ENCODE results near the gene MDFIC.

Gene MDFIC

DNA sequence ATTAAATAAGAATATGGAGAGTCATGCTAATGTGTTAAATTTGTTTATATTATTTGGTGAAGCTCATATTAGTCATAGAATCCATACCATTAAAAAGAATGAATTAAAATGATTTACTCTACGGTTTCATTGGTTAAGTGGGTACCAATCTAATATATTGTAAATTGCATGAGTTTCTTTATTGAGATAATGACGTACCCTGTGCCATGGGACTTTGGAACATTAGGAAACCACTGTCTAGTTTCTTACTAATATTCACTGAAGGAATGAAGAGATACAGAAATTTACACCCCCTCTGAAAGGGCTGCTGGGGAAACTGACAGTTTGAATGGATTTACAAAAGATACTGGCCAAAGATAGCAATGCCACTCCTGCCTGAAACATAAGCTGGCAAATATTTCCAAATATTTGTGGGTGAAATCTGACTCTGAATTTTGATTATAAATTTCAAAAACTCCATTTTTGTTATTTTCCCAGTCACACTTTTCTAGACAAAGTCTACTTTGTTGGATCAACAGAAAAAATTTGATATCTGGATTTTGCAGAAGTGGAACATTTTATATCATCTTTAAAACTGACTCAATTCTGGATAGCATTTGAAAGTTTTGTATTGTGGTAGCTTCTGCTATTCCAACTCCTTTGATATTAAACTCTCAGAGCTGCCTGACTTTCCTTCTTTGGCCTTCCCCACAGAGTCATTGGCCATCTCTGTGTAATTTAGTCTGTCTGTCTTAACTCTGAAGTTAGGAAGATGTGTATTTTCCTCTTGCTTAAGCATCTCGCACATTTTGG lies 22.3 kb downstream of the MDFIC start:
- Histone ChIP-seq H3K4me3 (ENCODE audit: low read depth, low read length) (no peak overlapping the region), H3K27me3 (ENCODE audit: insufficient read depth, low read depth, severe bottlenecking) (no peaks in the 10 kb centered on the region), H3K36me3 (no peaks in the 10 kb centered on the region), H3K9me3 (ENCODE audit: severe bottlenecking) (no peaks in the 10 kb centered on the region), H3K27ac (no peak overlapping the region)
- DNase-seq: no peak
- TF ChIP-seq, protein P1, sequence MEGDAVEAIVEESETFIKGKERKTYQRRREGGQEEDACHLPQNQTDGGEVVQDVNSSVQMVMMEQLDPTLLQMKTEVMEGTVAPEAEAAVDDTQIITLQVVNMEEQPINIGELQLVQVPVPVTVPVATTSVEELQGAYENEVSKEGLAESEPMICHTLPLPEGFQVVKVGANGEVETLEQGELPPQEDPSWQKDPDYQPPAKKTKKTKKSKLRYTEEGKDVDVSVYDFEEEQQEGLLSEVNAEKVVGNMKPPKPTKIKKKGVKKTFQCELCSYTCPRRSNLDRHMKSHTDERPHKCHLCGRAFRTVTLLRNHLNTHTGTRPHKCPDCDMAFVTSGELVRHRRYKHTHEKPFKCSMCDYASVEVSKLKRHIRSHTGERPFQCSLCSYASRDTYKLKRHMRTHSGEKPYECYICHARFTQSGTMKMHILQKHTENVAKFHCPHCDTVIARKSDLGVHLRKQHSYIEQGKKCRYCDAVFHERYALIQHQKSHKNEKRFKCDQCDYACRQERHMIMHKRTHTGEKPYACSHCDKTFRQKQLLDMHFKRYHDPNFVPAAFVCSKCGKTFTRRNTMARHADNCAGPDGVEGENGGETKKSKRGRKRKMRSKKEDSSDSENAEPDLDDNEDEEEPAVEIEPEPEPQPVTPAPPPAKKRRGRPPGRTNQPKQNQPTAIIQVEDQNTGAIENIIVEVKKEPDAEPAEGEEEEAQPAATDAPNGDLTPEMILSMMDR (IDR thresholded peaks at IDR 0.05; ENCODE audit: low read depth, low read length): no peak

DNA sequence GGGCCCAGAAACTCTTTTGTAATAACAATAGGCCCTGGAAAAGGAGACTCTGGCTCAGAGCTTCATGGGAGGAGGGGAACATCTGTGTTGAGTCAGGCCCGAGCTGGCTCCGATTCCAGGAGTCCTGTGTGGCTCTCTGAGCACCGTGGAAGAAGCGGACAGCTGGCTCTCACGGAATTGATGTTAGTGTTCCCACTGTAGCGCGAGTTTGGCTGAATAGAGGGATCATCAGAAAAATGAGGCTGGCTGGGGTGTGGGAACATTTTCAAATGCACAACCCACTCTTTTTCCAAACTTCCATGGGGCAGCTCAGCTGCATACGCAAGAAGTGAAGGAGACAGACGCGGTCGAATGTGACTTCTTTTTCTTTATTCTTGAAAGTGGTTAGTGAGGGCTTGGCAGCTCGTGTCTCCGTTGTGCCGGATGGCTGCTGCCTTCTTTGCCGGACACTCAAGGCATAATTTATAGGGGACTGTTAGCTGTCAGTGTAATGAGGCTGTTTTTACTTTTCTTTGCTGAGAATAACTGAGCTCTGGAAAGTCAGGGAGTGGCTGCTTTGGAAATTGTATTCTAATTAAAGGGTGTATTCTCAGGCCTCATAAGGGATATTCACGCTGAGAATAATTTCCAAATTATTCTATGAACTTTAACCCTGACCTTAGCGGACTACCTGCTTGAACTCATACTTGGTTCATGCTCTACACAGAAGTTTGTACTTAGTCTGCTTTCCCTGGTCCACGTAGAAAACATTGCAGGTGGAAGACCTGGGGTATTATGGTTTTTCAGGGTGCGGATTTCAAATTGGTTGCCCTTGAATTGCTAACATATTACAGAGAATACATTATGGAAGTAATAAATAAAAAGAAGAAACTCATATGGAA lies 23.1 kb downstream of the MDFIC start:
- H3K27ac ChIP-seq: no peak overlapping the region

DNA sequence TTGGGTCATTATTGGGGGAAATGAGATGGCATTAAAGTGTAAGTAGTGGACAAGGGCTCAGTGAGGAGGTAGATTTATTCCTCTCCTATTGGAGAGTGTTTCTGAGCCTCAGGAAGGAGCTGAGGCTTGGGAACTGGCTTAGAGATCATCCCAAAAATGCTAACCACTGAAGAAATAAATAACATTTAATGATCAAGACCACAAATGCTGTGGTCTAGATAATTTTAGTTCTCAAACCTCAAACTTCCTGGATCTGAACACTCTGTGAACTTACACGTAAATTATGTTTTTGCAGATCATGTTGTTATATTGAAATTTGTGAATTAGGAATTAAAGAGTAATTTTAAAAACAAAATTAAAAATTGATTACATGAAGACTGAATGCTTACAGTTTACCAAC lies 27.3 kb downstream of the MDFIC start:
- DNase-seq: no peak
- Histone ChIP-seq H3K27me3 (ENCODE audit: insufficient read depth, low read depth, severe bottlenecking) (no peaks in the 10 kb centered on the region), H3K27ac (no peak overlapping the region), H3K9me3 (ENCODE audit: severe bottlenecking) (no peaks in the 10 kb centered on the region), H3K36me3 (no peaks in the 10 kb centered on the region), H3K4me3 (ENCODE audit: low read depth, low read length) (no peak overlapping the region)
- TF ChIP-seq, protein P1 (IDR thresholded peaks at IDR 0.05; ENCODE audit: low read depth, low read length): no peak

More for the DNA sequence above, 23.1 kb downstream of the MDFIC start:
- no peaks in the 10 kb centered on the region for H3K9me3 ChIP-seq (ENCODE audit: severe bottlenecking)
- DNase-seq: no peak
- no peaks in the 10 kb centered on the region for H3K36me3 ChIP-seq
- no peak overlapping the region for H3K4me3 ChIP-seq (ENCODE audit: low read depth, low read length)
- no peaks in the 10 kb centered on the region for H3K27me3 ChIP-seq (ENCODE audit: insufficient read depth, low read depth, severe bottlenecking)
- TF ChIP-seq, protein P1 (IDR thresholded peaks at IDR 0.05; ENCODE audit: low read depth, low read length): no peak

DNA sequence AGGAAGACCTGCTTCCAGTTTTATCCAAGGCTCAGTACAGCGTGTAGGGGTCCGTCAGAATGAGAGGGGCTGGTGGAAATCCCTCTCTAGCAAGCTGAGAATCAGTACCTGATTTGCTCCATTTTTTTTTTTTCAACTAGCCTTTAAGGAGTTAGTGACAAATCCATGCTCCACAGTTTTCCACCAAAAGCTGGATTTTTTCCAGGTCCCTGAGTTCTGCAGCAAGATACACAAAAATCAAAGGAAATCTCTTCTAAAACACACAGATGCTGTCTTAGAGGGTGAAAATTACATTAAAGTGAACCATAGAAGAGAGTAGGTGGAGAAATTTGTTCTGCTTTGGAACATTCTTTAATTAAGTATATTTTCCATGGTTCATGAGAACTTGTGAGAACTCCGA lies 30.4 kb downstream of the MDFIC start:
- no peaks in the 10 kb centered on the region for H3K27me3 ChIP-seq (ENCODE audit: insufficient read depth, low read depth, severe bottlenecking)
- H3K9me3 ChIP-seq (ENCODE audit: severe bottlenecking): no peaks in the 10 kb centered on the region
- H3K36me3 ChIP-seq: no peaks in the 10 kb centered on the region
- TF ChIP-seq, protein P1 (IDR thresholded peaks at IDR 0.05; ENCODE audit: low read depth, low read length): no peak
- H3K27ac ChIP-seq: no peak overlapping the region
- DNase-seq: no peak
- no peak overlapping the region for H3K4me3 ChIP-seq (ENCODE audit: low read depth, low read length)

DNA sequence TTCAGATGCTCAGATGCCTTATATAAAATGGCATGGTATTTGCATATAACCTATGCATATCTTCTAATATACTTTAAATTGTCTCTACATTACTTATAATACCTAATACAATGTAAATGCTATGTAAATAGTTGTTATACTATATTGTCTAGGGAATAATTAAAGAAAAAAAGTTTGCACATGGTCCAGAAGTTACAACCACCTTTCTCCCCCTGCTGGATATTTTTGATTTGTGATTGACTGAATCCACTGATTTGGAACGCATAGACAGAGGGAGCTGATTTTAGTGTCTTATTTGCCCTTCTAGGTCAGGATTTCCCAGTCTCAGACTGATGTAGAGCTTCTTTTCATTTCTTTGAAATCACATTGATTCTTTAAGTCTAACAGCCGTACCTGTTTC lies 31.8 kb downstream of the MDFIC start:
- Histone ChIP-seq H3K27ac (no peak overlapping the region), H3K27me3 (ENCODE audit: insufficient read depth, low read depth, severe bottlenecking) (no peaks in the 10 kb centered on the region), H3K36me3 (no peaks in the 10 kb centered on the region), H3K9me3 (ENCODE audit: severe bottlenecking) (no peaks in the 10 kb centered on the region), H3K4me3 (ENCODE audit: low read depth, low read length) (no peak overlapping the region)
- TF ChIP-seq, protein P1 (IDR thresholded peaks at IDR 0.05; ENCODE audit: low read depth, low read length): no peak
- no peak for DNase-seq
